HG03159 (cell line): ENCODE measurements around the gene CD300A.
A peak's percentile ranks its signal among the peaks of the same experiment; 100 is the strongest.

Source experiments
- ATAC-seq: cut with Tn5 transposase; IDR thresholded peaks from one replicate; pipeline ENCODE4 v1.9.1; 2021; ENCODE audit warnings: mild to moderate bottlenecking, moderate library complexity; ENCODE audit not compliant: unreplicated experiment

CD300A gene

GRCh38 chr17:74454197-74455024 lies 12.0 kb upstream of the CD300A start:
- peak; percentile 86 for ATAC-seq

GRCh38 chr17:74455025-74455545 lies 11.3 kb upstream of the CD300A start:
- no peak for ATAC-seq

GRCh38 chr17:74455821-74456220 lies 10.6 kb upstream of the CD300A start:
- ATAC-seq: no peak

- ATAC-seq: no peak
Measured at GRCh38 chr17:74457146-74457819, 9.2 kb upstream of the CD300A start.

- no peak for ATAC-seq
Measured at GRCh38 chr17:74457820-74458166, 8.6 kb upstream of the CD300A start.

- no peak for ATAC-seq
Measured at GRCh38 chr17:74458835-74459234, 7.6 kb upstream of the CD300A start.

GRCh38 chr17:74459622-74460021 lies 6.8 kb upstream of the CD300A start:
- ATAC-seq: no peak

GRCh38 chr17:74460241-74460640 lies 6.2 kb upstream of the CD300A start:
- no peak for ATAC-seq

- no peak for ATAC-seq
Measured at GRCh38 chr17:74460996-74461395, 5.4 kb upstream of the CD300A start.

- no peak for ATAC-seq
Measured at GRCh38 chr17:74461611-74462010, 4.8 kb upstream of the CD300A start.

GRCh38 chr17:74464730-74465377 lies 1.6 kb upstream of the CD300A start:
- no peak for ATAC-seq

- ATAC-seq: no peak
Measured at GRCh38 chr17:74465378-74466110, 890 bp upstream of the CD300A start.

- ATAC-seq: no peak
Measured at GRCh38 chr17:74466828-74467184, 372 bp downstream of the CD300A start.

- peak; percentile 70 for ATAC-seq
Measured at GRCh38 chr17:74467221-74467951, 952 bp downstream of the CD300A start.

- ATAC-seq: no peak
Measured at GRCh38 chr17:74471341-74471740, 4.9 kb downstream of the CD300A start.

GRCh38 chr17:74472890-74473289 lies 6.5 kb downstream of the CD300A start:
- no peak for ATAC-seq

- no peak for ATAC-seq
Measured at GRCh38 chr17:74473294-74473693, 6.9 kb downstream of the CD300A start.

GRCh38 chr17:74474043-74474792 lies 7.8 kb downstream of the CD300A start:
- no peak for ATAC-seq

- no peak for ATAC-seq
Measured at GRCh38 chr17:74475189-74475588, 8.8 kb downstream of the CD300A start.

- ATAC-seq: no peak
Measured at GRCh38 chr17:74477411-74477810, 11.0 kb downstream of the CD300A start.
